Bronchial epithelial cell (primary cell): ENCODE data around the gene SCUBE1. TPM values are rescaled to one million over a fixed set of nuclear protein-coding genes. Genes with fewer than 3 reads are reported as not detected.
"Not testable (repeated sequence)": the region's sequence is repeated elsewhere in the genome, so short reads cannot be mapped to it uniquely, and the experiment has no call there.

Source experiments
- DNase-seq: peaks from one replicate; pipeline ENCODE4 v3.0.0-alpha.2; 2010; ENCODE audit warnings: low read depth
- FAIRE-seq: peaks from 2 replicates; lab custom pipeline; 2011; peaks lifted over from hg19 to GRCh38; lab: Jason Lieb, UNC
- H3K27me3 ChIP-seq: 2 replicates; pipeline ENCODE4 v1.5.1; 2011; ENCODE audit warnings: low read length; ENCODE audit not compliant: control insufficient read depth, insufficient read depth
- H3K36me3 ChIP-seq: 2 replicates; pipeline ENCODE4 v1.5.1; 2011; ENCODE audit warnings: low read length; ENCODE audit not compliant: control insufficient read depth, insufficient read depth
- H3K4me3 ChIP-seq: 2 replicates; pipeline ENCODE4 v1.5.1; 2011; ENCODE audit warnings: mild to moderate bottlenecking, low read depth, low read length, control low read depth
- CTCF ChIP-seq: IDR thresholded peaks from 2 replicates; pipeline ENCODE4 v1.5.1; 2011; ENCODE audit warnings: mild to moderate bottlenecking, moderate library complexity, low read length, control low read depth, inconsistent platforms; ENCODE audit not compliant: insufficient read depth, severe bottlenecking
- total RNA-seq: library from RNA; depleted of rRNA; stranded (reverse); fragments of >200 nt; gene quantifications from 2 replicates; pipeline ENCODE4 v1.2.1, GENCODE V29; 2014

SCUBE1 gene
- total RNA-seq, 1 donor from 2014 or later, result under 0.01 TPM

DNA sequence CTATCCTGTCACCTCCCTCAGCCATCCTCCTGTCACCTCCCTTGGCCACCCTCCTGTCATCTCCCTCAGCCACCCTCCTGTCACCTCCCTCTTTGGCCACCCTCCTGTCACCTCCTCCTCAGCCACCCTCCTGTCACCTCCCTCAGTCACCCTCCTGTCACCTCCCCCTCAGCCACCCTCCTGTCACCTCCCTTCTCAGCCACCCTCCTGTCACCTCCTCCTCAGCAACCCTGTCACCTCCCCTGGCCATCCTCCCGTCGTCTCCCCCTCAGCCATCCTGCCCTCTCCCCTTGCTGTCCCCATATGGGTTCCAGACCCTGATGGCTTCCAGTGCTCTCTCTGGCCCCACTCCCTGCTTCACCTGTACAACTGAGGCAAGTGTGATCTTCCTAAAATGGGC is 61.8 kb downstream of the SCUBE1 start:
- Histone ChIP-seq H3K27me3 (no peaks in the 10 kb centered on the region), H3K36me3 (no peaks in the 10 kb centered on the region), H3K4me3 (no peak overlapping the region)
- FAIRE-seq (no peak), DNase-seq (no peak)
- TF ChIP-seq CTCF, result no peak

DNA sequence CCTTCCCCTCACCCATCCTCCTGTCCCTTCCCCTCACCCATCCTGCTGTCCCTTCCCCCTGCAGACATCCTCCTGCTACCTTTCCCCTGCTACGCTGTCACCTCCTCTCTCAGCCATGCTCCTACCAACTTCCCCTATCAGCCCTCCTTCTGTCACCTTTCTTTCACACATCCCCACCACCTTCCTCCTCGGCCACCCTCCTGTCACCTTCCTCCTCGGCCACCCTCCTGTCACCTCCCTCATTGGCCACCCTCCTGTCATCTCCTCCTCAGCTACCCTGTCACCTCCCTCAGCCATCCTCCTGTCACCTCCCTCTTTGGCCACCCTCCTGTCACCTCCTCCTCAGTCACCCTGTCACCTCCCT is 62.7 kb downstream of the SCUBE1 start:
- H3K27me3 ChIP-seq, H3K36me3 ChIP-seq, FAIRE-seq, H3K4me3 ChIP-seq, DNase-seq: not testable (repeated sequence)

DNA sequence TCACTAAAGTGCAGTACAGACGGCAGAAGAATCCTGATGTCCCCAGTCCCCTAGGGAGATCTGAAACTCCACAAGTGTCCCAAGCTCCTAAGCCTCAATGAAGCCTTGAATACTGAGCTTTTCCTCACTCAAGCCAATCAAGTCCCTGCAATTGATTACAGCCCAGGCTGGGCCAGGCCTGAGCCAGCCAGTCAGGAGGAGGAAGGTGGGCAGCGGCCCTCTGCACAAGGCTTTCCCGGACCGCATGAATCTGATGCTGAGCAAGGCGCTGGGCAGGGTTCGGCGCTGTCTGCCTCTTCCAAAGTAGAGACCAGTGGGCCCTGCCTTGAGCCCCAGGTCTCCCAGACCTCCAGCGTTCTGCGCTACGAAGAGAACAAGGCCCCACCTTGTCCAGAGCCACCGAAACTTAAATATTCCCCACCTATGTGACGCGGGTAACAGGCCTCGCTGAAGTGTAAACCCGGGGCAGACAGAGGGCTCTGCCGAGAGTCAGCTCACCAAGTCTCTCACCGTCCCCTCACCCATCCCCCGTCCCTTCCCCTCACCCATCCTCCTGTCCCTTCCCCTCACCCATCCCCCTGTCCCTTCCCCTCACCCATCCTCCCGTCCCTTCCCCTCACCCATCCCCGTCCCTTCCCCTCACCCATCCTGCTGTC is 63.2 kb downstream of the SCUBE1 start:
- FAIRE-seq (no peak), DNase-seq (no peak)
- Histone ChIP-seq H3K36me3 (no peaks in the 10 kb centered on the region), H3K4me3 (no peak overlapping the region), H3K27me3 (no peaks in the 10 kb centered on the region)
- no peak for TF ChIP-seq CTCF

DNA sequence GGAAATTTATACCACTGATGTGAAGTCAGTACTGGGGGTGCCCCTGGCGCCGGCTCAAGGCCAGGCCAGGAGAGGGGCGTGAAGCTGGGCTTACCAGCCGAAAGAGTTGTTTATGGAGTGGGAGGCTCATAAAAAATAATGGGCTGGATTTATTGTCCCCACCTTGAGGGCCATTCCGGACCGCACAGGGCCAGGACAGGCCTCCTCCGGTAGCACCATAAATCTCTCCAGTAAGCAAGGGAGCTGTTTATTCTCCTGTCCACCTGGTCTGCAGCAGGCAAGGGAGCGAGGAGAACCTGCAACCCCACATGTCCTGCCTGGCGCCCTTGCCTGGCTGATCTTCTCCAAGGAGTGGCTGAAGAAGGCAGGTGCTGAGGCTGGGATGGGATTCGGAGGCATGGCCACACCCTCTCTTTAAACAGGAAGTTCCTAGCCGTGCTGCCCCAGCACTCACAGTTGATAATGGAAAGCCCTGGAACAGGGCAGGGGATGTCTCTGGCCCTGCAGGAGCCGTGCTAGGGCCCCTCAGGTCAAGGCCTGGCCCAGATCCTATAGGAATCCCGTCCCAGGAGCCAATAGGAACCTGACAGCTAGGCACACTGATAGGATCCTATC is 65.1 kb downstream of the SCUBE1 start:
- Histone ChIP-seq H3K4me3 (no peak overlapping the region), H3K36me3 (no peaks in the 10 kb centered on the region), H3K27me3 (no peaks in the 10 kb centered on the region)
- no peak for DNase-seq
- no peak for FAIRE-seq
- TF ChIP-seq CTCF, result no peak

GRCh38 chr22:43277091-43277490 is 66.1 kb downstream of the SCUBE1 start:
- H3K4me3 ChIP-seq, result no peak overlapping the region
- no peaks in the 10 kb centered on the region for H3K27me3 ChIP-seq
- no peak for FAIRE-seq
- TF ChIP-seq CTCF, result no peak
- no peak for DNase-seq
- no peaks in the 10 kb centered on the region for H3K36me3 ChIP-seq

- FAIRE-seq, result no peak
- DNase-seq, result no peak
- Histone ChIP-seq H3K36me3 (no peaks in the 10 kb centered on the region), H3K27me3 (no peaks in the 10 kb centered on the region), H3K4me3 (no peak overlapping the region)
- TF ChIP-seq CTCF, result no peak
Measured at GRCh38 chr22:43276321-43276720, 66.9 kb downstream of the SCUBE1 start.
